Left hindlimb (tissue), 1 donor: Measurements from ENCODE around the gene PIGL.

Source experiments
- DNase-seq: peaks from one replicate; pipeline ENCODE4 v3.0.0-alpha.2; 2018

The PIGL gene

DNA sequence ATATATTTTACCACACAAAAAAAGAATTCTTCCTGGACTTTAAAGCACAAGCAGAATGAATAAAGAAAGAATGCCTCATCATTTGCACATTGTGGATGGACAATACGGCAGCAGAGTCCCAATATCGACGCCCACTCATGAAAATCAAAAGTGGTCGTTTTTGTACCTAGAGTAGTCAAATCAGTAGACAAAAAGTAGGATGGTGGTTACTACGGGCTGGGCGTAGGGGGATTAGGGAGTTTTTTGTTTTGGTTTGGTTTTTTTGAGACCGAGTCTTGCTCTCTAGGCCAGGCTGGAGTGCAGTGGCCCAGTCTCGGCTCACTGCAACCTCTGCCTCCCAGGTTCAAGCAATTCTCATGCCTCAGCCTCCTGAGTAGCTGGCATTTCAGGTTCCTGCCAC lies 144.9 kb downstream of the PIGL start:
- DNase-seq, result no peak

GRCh38 chr17:16363749-16364536 lies 146.9 kb downstream of the PIGL start:
- DNase-seq, result peak; percentile 70

GRCh38 chr17:16364625-16365024 lies 147.6 kb downstream of the PIGL start:
- no peak for DNase-seq

DNA sequence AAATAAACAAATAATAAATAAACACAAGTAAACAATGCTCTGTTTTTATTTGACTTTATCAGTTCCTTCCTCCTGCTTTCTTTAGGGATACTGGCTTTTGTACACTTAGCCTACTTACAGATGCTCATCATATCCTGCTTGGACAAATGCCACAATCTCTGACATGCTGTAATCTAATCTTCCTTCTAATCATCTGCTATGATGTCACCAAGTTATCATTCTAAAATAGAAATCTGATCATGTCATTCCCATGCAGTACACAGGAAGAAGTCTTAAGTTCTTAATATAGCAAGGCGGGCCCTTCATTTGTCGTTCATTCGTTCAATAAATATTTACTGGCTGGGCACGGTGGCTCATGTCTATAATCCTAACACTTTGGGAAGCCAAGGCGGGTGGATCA lies 154.7 kb downstream of the PIGL start:
- DNase-seq, result no peak

DNA sequence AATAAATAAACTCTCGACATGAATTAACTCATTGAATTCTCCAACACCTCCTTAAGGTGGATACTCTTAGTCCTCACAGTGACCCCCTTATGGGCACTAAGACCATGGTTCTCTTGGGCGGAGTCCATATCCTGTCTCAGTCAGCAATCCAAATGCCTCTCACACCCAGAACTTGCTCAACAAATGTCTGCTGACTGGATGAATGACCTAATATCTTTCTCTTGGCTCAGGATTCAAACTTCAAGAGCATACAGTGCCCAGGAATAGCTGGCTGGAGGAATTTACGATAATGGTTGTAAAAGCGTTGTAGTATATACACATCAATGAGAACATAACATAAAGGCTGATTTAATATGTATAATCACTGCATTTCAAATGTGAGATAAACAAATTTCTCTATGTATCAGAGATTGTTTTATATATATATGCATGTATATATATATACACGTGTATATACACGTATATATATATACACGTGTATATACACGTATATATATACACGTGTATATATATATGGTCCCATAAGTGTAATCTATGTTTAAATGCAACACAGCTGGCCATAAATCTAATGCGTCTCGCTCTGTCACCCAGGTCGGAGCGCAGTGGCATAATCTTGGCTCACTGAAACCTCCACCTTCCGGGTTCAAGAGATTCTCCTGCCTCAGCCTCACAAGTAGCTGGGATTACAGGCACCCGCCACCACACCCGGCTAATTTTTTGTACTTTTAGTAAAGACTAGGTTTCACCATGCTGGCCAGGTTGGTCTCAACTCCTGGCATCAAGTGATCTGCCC lies 157.3 kb downstream of the PIGL start:
- no peak for DNase-seq
